GM08714 (cell line): Measurements from ENCODE around the gene ZNF892.
"Not testable (repeated sequence)": the region's sequence is repeated elsewhere in the genome, so short reads cannot be mapped to it uniquely, and the experiment has no call there.

Experiments used
- H3K4me3 ChIP-seq: fragments of 200-500 bp; sonication (Bioruptor generic); 2 replicates; pipeline ENCODE4 v1.5.1; 2014; ENCODE audit warnings: mild to moderate bottlenecking, low read length, inconsistent platforms
- ZNF274 ChIP-seq: IDR thresholded peaks from 2 replicates; pipeline ENCODE4 v1.6.1; 2012; ENCODE audit warnings: mild to moderate bottlenecking, low read depth, low read length

ZNF892 gene

GRCh38 chr2:95207111-95207961 is at the start of gene ZNF892:
Gene ZNF892, plus strand, starts transcription at chr2:95207521. Its CDS starts 295 bp downstream, at chr2:95207816.
- no peak for TF ChIP-seq ZNF274
- peak within 1 kb of the TSS; percentile 72 for H3K4me3 ChIP-seq

GRCh38 chr2:95158441-95158840 is 48.9 kb upstream of the ZNF892 start:
- TF ChIP-seq ZNF274: no peak
- H3K4me3 ChIP-seq: peak overlapping the region; percentile 78; the same call in 1 of the 2 replicates

- peak overlapping the region; percentile 78; the same call in 1 of the 2 replicates for H3K4me3 ChIP-seq
Observed at GRCh38 chr2:95158891-95159619, 48.3 kb upstream of the ZNF892 start.

GRCh38 chr2:95159690-95160449 is 47.5 kb upstream of the ZNF892 start, which contains the start of gene ZNF514:
Gene ZNF514, minus strand, starts transcription at chr2:95159848. Its CDS starts 6,595 bp downstream, at chr2:95153253.
- H3K4me3 ChIP-seq: peak within 1 kb of the TSS; percentile 78; the same call in 1 of the 2 replicates
- TF ChIP-seq ZNF274: no peak

More at GRCh38 chr2:95158891-95159619, 48.3 kb upstream of the ZNF892 start:
- no peak for TF ChIP-seq ZNF274

GRCh38 chr2:95165030-95165370 is 42.3 kb upstream of the ZNF892 start:
- H3K4me3 ChIP-seq: peak overlapping the region; percentile 81
- no peak for TF ChIP-seq ZNF274

GRCh38 chr2:95165371-95166064 is 41.8 kb upstream of the ZNF892 start, which contains the start of gene ZNF2:
Gene ZNF2, plus strand, starts transcription at chr2:95165809. Its CDS starts 10,418 bp downstream, at chr2:95176227.
- TF ChIP-seq ZNF274: no peak
- H3K4me3 ChIP-seq: peak within 1 kb of the TSS; percentile 81

GRCh38 chr2:95166065-95166763 is 41.1 kb upstream of the ZNF892 start:
- H3K4me3 ChIP-seq: peak overlapping the region; percentile 81
- no peak for TF ChIP-seq ZNF274

GRCh38 chr2:95171902-95172301 is 35.4 kb upstream of the ZNF892 start:
- no peak overlapping the region for H3K4me3 ChIP-seq
- no peak for TF ChIP-seq ZNF274

GRCh38 chr2:95174031-95174542 is 33.2 kb upstream of the ZNF892 start:
- TF ChIP-seq ZNF274: no peak
- no peak overlapping the region for H3K4me3 ChIP-seq

- no peak for TF ChIP-seq ZNF274
- no peak overlapping the region for H3K4me3 ChIP-seq
Observed at GRCh38 chr2:95179451-95179850, 27.9 kb upstream of the ZNF892 start.

- H3K4me3 ChIP-seq: no peak overlapping the region
- TF ChIP-seq ZNF274: no peak
Observed at GRCh38 chr2:95181774-95182173, 25.5 kb upstream of the ZNF892 start.

GRCh38 chr2:95185197-95185596 is 22.1 kb upstream of the ZNF892 start:
- no peak for TF ChIP-seq ZNF274
- H3K4me3 ChIP-seq: no peak overlapping the region

- no peak for TF ChIP-seq ZNF274
- no peak overlapping the region for H3K4me3 ChIP-seq
Observed at GRCh38 chr2:95185973-95186372, 21.3 kb upstream of the ZNF892 start.

GRCh38 chr2:95192956-95193355 is 14.4 kb upstream of the ZNF892 start:
- not testable (repeated sequence) for H3K4me3 ChIP-seq
